ENCODE results near the gene PPARG. TPM values are rescaled to one million over a fixed set of nuclear protein-coding genes. Genes with fewer than 3 reads are reported as not detected.
"Not testable (repeated sequence)": the region's sequence is repeated elsewhere in the genome, so short reads cannot be mapped to it uniquely, and the experiment has no call there.

Gene PPARG
- total and polyA plus RNA-seq, 2 experiments from 2014 or later = 0.49 to 0.76 TPM

DNA sequence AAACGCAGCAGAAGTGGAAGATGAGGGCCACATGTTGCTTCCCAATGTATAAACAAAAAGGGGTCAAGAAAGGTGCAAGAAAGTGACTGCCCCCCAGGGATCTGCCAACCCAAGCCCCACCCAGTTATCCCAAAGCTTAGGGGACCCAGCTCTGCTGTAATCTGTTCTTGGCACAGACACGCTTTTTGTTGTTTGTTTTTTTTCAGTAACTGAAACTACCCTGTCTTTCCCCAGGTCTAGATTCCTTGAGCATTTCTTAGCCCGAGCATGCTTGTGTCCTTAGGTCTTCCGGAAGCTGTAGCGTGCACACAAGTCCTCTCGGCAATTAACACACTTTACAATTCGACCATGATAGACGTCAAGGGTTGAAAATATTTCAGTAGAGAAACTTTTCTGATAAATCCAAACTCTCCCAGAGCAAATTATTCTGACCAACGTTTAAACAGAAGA lies 8.5 kb upstream of the PPARG start:
- in situ Hi-C loops (cut with MboI) = no loop called here
- no peaks in the 10 kb centered on the region for H3K9me2 ChIP-seq (ENCODE audit: insufficient read depth)
- no peaks in the 10 kb centered on the region for H3K36me3 ChIP-seq (ENCODE audit: low read depth)
- no peak overlapping the region for H3K27ac ChIP-seq
- no peaks in the 10 kb centered on the region for H3K9me3 ChIP-seq (ENCODE audit: low read depth)
- H2AFZ ChIP-seq = no peak overlapping the region
- no peaks in the 10 kb centered on the region for H3K27me3 ChIP-seq (replicated peaks; ENCODE audit: insufficient read depth)
- TF ChIP-seq EZH2phosphoT487 (IDR thresholded peaks at IDR 0.05; ENCODE audit: insufficient read depth, low read depth) (no peak), EZH2 (IDR thresholded peaks at IDR 0.05; ENCODE audit: insufficient read depth, poor library complexity, severe bottlenecking) (no peak)
- no peaks in the 10 kb centered on the region for H3K79me2 ChIP-seq (ENCODE audit: insufficient read depth)
- no peak overlapping the region for H3K9ac ChIP-seq
- no peaks in the 10 kb centered on the region for H3F3A ChIP-seq (ENCODE audit: insufficient read depth)
- H3K4me1 ChIP-seq (ENCODE audit: insufficient read depth) = no peaks in the 10 kb centered on the region
- no peak for DNase-seq
- no peaks in the 10 kb centered on the region for H4K20me1 ChIP-seq (ENCODE audit: insufficient read depth)
- H3K4me2 ChIP-seq (ENCODE audit: unreplicated experiment) = no peak overlapping the region
- 68 to 69% methylated on average over 9 of the region's 9 CpGs for WGBS, 2 experiments (ENCODE audit: low coverage in 1 of 2, low lambda C conversion rate in 2 of 2, missing lambda C conversion rate in 2 of 2)
- no peak overlapping the region for H3K4me3 ChIP-seq

DNA sequence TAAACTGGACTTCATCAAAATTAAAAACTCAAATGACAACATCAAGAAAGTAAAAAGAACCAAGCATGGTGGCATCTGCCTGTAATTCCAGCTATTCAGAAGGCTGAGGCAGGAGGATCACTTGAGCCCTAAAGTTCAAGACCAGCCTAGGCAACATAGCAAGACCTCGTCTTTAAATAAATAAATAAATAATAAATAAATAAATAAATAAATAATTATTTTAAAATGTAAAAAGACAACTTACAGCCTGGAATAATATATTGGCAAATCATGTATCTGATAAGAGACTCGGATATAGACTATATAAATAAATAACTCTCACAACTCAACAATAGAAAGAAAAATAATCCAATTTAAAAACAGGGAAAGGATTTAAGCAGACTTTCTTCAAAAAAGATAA lies 4.3 kb upstream of the PPARG start:
- Histone ChIP-seq H3K9me3 (ENCODE audit: low read depth) (no peaks in the 10 kb centered on the region), H3F3A (ENCODE audit: insufficient read depth) (peaks cover 7% of the 10 kb centered on the region), H2AFZ (no peak overlapping the region), H3K79me2 (ENCODE audit: insufficient read depth) (no peaks in the 10 kb centered on the region), H3K36me3 (ENCODE audit: low read depth) (no peaks in the 10 kb centered on the region), H3K9me2 (ENCODE audit: insufficient read depth) (no peaks in the 10 kb centered on the region), H3K4me3 (no peak overlapping the region), H3K4me2 (ENCODE audit: unreplicated experiment) (no peak overlapping the region), H3K27me3 (replicated peaks; ENCODE audit: insufficient read depth) (0 out of 2 replicates have a peak, but pooled peaks cover 4% of the 10 kb centered on the region), H3K4me1 (ENCODE audit: insufficient read depth) (no peaks in the 10 kb centered on the region), H3K9ac (no peak overlapping the region), H4K20me1 (ENCODE audit: insufficient read depth) (no peaks in the 10 kb centered on the region), H3K27ac (no peak overlapping the region)
- in situ Hi-C loops (cut with MboI) = no loop called here
- no peak for DNase-seq
- TF ChIP-seq EZH2 (IDR thresholded peaks at IDR 0.05; ENCODE audit: insufficient read depth, poor library complexity, severe bottlenecking) (no peak), EZH2phosphoT487 (IDR thresholded peaks at IDR 0.05; ENCODE audit: insufficient read depth, low read depth) (no peak)
- 71 to 74% methylated on average over 2 of the region's 2 CpGs for WGBS, 2 experiments (ENCODE audit: low coverage in 1 of 2, low lambda C conversion rate in 2 of 2, missing lambda C conversion rate in 2 of 2)

DNA sequence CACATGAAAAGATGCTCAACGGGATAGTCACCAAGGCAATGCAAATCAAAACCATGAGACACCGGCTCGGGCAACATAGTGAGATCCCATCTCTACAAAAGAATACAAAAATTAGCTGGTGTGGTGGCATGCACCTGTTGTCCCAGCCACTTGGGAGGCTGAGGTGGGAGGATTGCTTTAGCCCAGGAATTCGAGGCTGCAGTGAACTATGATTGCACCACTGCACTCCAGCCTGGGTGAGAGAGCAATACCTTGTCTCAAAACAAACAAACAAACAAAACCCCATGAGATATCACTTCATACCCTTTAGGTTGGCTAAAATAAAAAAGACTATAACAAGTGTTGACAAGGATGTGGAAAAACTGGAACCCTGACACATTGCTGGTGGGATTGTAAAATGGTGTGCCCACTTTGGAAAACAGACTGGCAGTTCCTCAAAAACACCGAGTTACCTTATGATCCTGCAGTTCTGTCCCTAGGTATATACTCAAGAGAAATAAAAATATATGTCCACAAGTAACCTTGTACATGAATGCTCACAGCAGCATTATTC lies 3.8 kb upstream of the PPARG start:
- Histone ChIP-seq H3K4me1 (ENCODE audit: insufficient read depth) (no peaks in the 10 kb centered on the region), H3K9me2 (ENCODE audit: insufficient read depth) (no peaks in the 10 kb centered on the region), H2AFZ (no peak overlapping the region), H3K4me2 (ENCODE audit: unreplicated experiment) (no peak overlapping the region), H3K36me3 (ENCODE audit: low read depth) (no peaks in the 10 kb centered on the region), H3K9me3 (ENCODE audit: low read depth) (no peaks in the 10 kb centered on the region), H3K9ac (no peak overlapping the region), H3K4me3 (no peak overlapping the region), H3K27ac (no peak overlapping the region), H3K27me3 (replicated peaks; ENCODE audit: insufficient read depth) (0 out of 2 replicates have a peak, but pooled peaks cover 4% of the 10 kb centered on the region), H3K79me2 (ENCODE audit: insufficient read depth) (no peaks in the 10 kb centered on the region), H4K20me1 (ENCODE audit: insufficient read depth) (no peaks in the 10 kb centered on the region), H3F3A (ENCODE audit: insufficient read depth) (peaks cover 12% of the 10 kb centered on the region)
- in situ Hi-C loops (cut with MboI) = no loop called here
- no peak for DNase-seq
- no peak for TF ChIP-seq EZH2 (IDR thresholded peaks at IDR 0.05; ENCODE audit: insufficient read depth, poor library complexity, severe bottlenecking)
- TF ChIP-seq EZH2phosphoT487 (IDR thresholded peaks at IDR 0.05; ENCODE audit: insufficient read depth, low read depth) = no peak
- 78 to 82% methylated on average over 5 of the region's 5 CpGs for WGBS, 2 experiments (ENCODE audit: low coverage in 1 of 2, low lambda C conversion rate in 2 of 2, missing lambda C conversion rate in 2 of 2)

DNA sequence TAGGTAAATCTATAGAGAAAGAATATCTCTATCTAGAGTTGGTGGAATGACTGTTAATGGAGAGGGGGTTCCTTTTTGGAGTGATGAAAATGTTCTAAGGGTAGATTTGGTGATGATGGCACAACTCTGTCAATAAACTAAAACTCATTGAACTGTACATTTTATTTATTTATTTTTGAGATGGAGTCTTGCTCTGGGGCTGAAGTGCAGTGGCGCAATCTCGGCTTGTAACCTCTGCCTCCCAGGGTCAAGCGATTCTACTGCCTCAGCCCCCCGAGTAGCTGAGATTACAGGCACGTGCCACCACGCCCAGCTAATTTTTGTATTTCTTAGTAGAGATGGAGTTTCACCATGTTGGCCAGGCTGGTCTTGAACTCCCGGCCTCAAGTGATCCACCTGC lies 3.1 kb upstream of the PPARG start:
- H3K4me1 ChIP-seq (ENCODE audit: insufficient read depth); in situ Hi-C loops (cut with MboI); H3K27me3 ChIP-seq (replicated peaks; ENCODE audit: insufficient read depth); H3K4me3 ChIP-seq; H2AFZ ChIP-seq; H3K9me2 ChIP-seq (ENCODE audit: insufficient read depth); H3K4me2 ChIP-seq (ENCODE audit: unreplicated experiment); H3K36me3 ChIP-seq (ENCODE audit: low read depth); H3K79me2 ChIP-seq (ENCODE audit: insufficient read depth); H3K9ac ChIP-seq; H3K9me3 ChIP-seq (ENCODE audit: low read depth); H4K20me1 ChIP-seq (ENCODE audit: insufficient read depth); H3K27ac ChIP-seq; DNase-seq: not testable (repeated sequence)
- 90 to 95% methylated on average over 7 of the region's 7 CpGs for WGBS, 2 experiments (ENCODE audit: low coverage in 1 of 2, low lambda C conversion rate in 2 of 2, missing lambda C conversion rate in 2 of 2)
- H3F3A ChIP-seq (ENCODE audit: insufficient read depth) = peaks cover 12% of the 10 kb centered on the region

DNA sequence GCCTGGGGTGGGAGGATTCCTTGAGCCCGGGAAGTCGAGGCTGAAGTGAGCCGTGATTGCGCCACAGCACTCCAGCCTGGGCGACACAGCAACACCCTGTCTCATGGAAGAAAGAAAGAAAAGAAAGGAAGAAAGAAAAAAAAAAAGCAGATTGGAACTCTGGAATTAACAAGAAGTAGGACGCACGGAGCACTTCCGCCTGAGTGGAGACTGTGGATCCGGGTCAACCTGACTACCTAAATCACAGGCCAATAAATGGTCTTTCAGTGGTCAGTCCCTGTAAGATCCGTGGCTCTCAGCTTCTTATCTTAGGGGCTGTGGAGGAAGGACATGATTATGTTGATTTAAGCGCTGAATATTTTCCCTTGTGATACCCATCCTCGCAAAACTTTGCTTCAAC lies 2.4 kb upstream of the PPARG start:
- in situ Hi-C loops (cut with MboI) = no loop called here
- no peaks in the 10 kb centered on the region for H3K4me1 ChIP-seq (ENCODE audit: insufficient read depth)

More for the DNA sequence above, 2.4 kb upstream of the PPARG start:
- Histone ChIP-seq H3K9me3 (ENCODE audit: low read depth) (no peaks in the 10 kb centered on the region), H3K4me2 (ENCODE audit: unreplicated experiment) (no peak overlapping the region), H3K36me3 (ENCODE audit: low read depth) (no peaks in the 10 kb centered on the region), H3K4me3 (no peak overlapping the region), H3K9me2 (ENCODE audit: insufficient read depth) (no peaks in the 10 kb centered on the region), H3K27ac (no peak overlapping the region), H4K20me1 (ENCODE audit: insufficient read depth) (no peaks in the 10 kb centered on the region), H3K9ac (no peak overlapping the region), H3F3A (ENCODE audit: insufficient read depth) (peaks cover 12% of the 10 kb centered on the region), H3K27me3 (replicated peaks; ENCODE audit: insufficient read depth) (0 out of 2 replicates have a peak, but pooled peaks cover 4% of the 10 kb centered on the region), H2AFZ (no peak overlapping the region), H3K79me2 (ENCODE audit: insufficient read depth) (no peaks in the 10 kb centered on the region)
- DNase-seq = no peak
- TF ChIP-seq EZH2 (IDR thresholded peaks at IDR 0.05; ENCODE audit: insufficient read depth, poor library complexity, severe bottlenecking) = no peak
- no peak for TF ChIP-seq EZH2phosphoT487 (IDR thresholded peaks at IDR 0.05; ENCODE audit: insufficient read depth, low read depth)
- WGBS, 2 experiments (ENCODE audit: low coverage in 1 of 2, low lambda C conversion rate in 2 of 2, missing lambda C conversion rate in 2 of 2) = 86 to 89% methylated on average over 12 of the region's 12 CpGs
